Fibroblast of pulmonary artery (primary cell): ENCODE results near the gene SDK2.

Experiments
- DNase-seq: peaks from one replicate; pipeline ENCODE4 v3.0.0-alpha.2; 2010; ENCODE audit warnings: low read depth
- H3K4me3 ChIP-seq: replicated peaks from 2 replicates; pipeline ENCODE4 v1.5.1; 2011; ENCODE audit warnings: low read depth, mild to moderate bottlenecking, control low read depth, low read length, moderate library complexity
- TF ChIP-seq, protein P1 (sequence below): IDR thresholded peaks from 2 replicates; pipeline ENCODE4 v1.5.1; 2011; ENCODE audit warnings: mild to moderate bottlenecking, control low read depth, low read length, inconsistent platforms; ENCODE audit errors: missing control alignments

The SDK2 gene

DNA sequence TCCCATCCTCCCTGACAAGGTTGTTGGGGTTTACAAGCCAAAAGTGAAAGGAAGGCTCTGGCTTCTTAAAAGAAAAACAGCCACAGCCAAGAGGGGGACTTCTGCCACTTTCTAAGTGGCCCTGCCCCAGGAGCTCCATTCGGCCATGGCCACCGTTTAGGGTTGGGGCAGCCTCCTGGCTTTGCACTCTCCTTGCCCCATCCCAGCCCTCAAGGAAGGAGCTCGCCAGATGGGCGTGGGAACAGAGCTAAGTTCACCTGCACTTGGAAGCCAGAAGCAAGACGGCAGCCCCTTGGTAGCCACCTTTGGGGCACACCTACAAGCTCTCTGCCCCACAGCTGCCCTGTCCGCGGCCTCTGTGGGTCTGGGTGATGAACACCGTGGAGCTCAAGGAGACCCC lies 210.1 kb downstream of the SDK2 start:
- no peak overlapping the region for H3K4me3 ChIP-seq
- TF ChIP-seq, protein P1, sequence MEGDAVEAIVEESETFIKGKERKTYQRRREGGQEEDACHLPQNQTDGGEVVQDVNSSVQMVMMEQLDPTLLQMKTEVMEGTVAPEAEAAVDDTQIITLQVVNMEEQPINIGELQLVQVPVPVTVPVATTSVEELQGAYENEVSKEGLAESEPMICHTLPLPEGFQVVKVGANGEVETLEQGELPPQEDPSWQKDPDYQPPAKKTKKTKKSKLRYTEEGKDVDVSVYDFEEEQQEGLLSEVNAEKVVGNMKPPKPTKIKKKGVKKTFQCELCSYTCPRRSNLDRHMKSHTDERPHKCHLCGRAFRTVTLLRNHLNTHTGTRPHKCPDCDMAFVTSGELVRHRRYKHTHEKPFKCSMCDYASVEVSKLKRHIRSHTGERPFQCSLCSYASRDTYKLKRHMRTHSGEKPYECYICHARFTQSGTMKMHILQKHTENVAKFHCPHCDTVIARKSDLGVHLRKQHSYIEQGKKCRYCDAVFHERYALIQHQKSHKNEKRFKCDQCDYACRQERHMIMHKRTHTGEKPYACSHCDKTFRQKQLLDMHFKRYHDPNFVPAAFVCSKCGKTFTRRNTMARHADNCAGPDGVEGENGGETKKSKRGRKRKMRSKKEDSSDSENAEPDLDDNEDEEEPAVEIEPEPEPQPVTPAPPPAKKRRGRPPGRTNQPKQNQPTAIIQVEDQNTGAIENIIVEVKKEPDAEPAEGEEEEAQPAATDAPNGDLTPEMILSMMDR = no peak
- no peak for DNase-seq

GRCh38 chr17:73433501-73433900 lies 210.7 kb downstream of the SDK2 start:
- no peak overlapping the region for H3K4me3 ChIP-seq
- DNase-seq = no peak
- TF ChIP-seq, protein P1 = no peak

GRCh38 chr17:73432624-73433190 lies 211.5 kb downstream of the SDK2 start:
- H3K4me3 ChIP-seq = no peak overlapping the region
- DNase-seq = no peak
- TF ChIP-seq, protein P1 = no peak

GRCh38 chr17:73431401-73432205 lies 212.6 kb downstream of the SDK2 start:
- DNase-seq = no peak
- no peak overlapping the region for H3K4me3 ChIP-seq
- TF ChIP-seq, protein P1 = no peak

DNA sequence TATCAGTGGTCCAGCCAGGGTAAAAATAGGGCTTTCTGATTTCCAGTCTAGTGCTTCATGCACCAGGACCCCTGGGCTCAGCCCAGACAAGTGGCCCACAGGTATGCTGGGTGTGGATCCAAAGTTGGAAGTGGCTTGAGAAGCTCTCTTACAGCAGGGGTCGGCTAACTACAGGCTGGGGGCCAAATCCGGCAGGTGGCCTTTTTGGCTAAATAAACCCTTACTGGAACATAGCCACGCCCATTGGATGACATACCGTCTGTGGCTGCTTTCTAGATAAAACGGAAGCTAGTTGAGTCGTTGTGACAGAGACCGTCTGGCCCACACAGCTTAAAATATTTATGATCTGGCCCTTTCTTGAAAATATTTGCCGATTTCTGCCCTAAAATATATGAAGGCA lies 213.4 kb downstream of the SDK2 start:
- TF ChIP-seq, protein P1 = no peak
- H3K4me3 ChIP-seq = no peak overlapping the region
- peak; percentile 29 for DNase-seq

DNA sequence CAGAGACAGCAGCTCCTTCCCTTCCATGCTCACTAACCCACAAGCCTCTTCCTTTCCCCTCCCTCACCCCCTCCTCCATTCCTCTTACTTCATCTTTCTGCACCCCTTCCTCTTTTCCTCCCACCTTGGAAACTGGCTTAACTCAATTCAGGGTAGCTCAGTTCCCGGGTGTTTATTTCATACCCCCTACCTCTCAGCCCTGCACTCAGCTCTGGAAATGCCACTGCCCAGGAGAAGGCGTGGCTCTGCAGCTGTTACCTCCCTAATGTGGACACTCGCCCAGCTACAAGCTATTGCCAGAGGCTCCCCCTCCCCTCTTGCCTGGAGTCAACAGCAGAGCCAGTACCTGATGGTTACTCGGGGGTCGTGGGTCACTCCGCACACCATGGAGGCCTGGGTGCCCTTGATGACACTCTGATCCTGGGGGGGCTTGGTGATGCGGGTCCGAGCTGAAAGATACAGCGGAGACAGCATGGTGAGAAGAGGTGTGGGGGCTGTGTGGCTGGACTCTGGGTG lies 214.0 kb downstream of the SDK2 start:
- TF ChIP-seq, protein P1 = no peak
- no peak for DNase-seq
- H3K4me3 ChIP-seq = no peak overlapping the region
